GM12801 (cell line): Measurements from ENCODE around the gene UPP1.

Experiments used
- TF ChIP-seq, protein P1 (sequence below): IDR thresholded peaks from one replicate; pipeline ENCODE4 v1.5.1; 2011; ENCODE audit warnings: control low read depth; ENCODE audit not compliant: insufficient read length; ENCODE audit errors: extremely low read depth

UPP1 gene

DNA sequence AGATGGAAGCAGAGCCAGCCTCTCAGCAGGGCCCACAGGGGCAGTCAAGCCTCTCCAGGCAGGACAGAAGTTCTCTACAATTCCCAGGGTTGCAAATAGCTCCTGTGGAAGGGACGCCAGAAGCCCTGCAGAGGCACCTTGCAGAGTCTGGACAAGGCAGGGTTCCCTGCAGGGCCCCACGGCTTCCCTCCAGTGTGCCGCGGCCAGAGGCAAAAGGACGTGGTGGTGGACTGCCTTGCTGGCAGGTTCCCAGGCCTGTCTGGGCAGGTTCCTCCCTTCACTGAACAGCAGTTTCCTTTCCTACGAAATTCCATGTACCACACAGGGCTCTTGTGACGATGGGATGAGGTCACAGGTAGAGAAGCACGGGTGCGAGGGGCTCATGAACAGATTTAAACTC, 25.1 kb downstream of the UPP1 start:
- TF ChIP-seq, protein P1, sequence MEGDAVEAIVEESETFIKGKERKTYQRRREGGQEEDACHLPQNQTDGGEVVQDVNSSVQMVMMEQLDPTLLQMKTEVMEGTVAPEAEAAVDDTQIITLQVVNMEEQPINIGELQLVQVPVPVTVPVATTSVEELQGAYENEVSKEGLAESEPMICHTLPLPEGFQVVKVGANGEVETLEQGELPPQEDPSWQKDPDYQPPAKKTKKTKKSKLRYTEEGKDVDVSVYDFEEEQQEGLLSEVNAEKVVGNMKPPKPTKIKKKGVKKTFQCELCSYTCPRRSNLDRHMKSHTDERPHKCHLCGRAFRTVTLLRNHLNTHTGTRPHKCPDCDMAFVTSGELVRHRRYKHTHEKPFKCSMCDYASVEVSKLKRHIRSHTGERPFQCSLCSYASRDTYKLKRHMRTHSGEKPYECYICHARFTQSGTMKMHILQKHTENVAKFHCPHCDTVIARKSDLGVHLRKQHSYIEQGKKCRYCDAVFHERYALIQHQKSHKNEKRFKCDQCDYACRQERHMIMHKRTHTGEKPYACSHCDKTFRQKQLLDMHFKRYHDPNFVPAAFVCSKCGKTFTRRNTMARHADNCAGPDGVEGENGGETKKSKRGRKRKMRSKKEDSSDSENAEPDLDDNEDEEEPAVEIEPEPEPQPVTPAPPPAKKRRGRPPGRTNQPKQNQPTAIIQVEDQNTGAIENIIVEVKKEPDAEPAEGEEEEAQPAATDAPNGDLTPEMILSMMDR, result no peak

DNA sequence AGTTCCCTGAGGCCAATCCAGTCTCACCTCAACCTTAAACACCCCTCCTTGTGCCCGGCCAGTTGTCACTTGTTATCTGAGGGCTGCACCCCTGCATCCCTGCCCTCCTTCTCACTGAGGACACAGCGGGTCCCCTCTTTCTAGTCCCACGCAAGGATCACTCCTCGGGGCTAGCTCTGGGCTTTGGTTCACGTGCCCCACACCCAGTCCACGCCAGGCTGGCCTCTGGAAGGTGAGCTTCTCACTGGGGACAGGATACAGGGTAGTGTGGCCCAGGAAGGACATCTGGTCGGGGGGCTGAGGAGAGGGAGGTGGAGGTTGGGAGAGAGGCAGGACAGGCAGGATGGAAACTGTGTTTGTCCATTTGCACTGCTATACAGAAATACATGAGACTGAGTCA, 25.5 kb downstream of the UPP1 start:
- TF ChIP-seq, protein P1, result no peak

DNA sequence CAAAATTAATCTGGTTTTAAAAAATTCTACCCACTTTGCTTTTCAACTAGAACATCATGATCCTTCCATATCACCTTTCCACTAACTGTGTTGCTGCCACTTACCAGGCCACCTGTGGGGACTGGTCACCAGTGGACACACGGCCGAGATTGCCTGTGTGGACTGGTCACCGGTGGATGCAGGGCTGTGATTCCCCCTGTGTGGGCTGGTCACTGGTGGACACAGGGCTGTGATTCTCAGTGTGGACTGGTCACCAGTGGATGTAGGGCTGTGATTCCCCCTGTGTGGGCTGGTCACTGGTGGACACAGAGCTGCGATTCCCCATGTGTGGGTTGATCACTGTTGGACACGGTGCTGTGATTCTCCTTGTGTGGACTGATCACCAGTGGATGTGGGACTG, 27.0 kb downstream of the UPP1 start:
- TF ChIP-seq, protein P1, result no peak

DNA sequence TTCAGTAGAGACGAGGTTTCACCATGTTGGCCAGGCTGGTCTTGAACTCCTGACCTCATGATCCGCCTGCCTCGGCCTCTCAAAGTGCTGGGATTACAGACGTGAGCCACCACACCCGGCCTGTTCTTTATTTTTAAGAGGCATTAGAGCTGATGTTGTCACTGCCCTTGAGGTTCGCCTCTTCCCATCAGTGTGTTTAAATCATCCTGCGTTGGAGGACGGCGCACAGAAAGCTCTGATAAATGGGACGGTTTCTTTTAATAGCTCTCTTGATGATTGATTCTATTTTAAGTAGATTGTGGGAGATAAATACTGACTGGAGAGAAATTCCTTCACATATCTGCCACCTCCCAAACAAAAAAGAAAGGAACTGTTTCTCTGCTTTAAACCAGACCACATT, 29.0 kb downstream of the UPP1 start:
- TF ChIP-seq, protein P1, result no peak

DNA sequence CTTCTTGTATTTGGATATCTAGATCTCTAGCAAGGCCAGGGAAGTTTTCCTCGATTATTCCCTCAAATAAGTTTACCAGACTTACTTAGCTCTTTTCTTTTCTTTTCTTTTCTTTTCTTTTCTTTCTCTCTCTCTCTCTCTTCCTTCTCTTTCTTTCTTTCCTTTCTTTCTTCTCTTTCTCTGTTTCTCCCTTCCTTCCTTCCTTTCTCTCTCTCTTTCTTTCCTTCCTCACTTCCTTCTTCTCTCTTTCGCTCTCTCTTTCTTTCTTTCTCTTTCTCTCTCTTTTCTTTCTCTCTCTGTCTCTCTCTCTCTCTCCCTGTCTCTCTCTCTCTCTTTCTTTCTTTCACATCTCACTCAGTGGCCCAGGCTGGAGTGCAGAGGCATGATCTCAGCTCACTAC, 37.0 kb downstream of the UPP1 start:
- TF ChIP-seq, protein P1, result no peak

DNA sequence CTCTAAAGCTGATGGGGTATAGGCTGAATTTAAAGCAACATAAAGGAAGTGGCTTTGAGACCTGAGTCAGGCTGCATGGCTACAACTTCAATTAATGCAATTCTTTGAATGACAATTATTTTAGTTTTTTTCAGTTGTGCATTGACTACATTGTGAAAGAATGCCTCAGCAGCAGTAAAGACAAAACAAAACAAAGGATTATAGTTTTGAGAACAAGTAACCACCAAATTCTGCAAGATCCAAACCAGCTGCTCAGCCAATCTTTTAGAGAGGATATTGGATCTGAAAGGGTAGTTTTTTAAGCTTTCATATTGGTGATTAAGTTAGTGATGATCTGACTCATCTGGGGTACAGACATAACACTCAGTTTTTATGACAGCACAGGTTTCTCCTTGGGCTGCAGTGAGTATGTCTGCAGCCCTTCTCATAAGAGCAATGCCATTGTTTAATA, 41.6 kb downstream of the UPP1 start:
- TF ChIP-seq, protein P1, result no peak

DNA sequence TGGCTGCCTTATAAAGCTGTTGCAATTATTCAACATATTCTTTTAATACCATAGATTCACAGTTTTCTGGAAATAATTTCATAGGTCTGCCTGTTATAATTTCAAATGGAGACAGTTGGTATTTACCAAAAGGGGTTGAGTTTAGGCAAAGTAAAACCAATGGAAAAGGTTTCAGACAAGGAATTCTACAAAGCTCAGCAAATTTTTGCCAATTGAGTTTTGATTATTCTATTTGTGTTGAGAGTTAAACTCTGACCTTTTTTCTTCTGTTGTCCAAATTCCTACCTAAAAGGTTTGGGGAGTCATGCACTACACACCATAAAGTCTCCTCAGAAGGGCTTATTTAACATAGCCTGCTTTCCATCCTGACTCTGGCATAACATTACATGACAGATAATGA, 43.7 kb downstream of the UPP1 start:
- TF ChIP-seq, protein P1, result no peak

DNA sequence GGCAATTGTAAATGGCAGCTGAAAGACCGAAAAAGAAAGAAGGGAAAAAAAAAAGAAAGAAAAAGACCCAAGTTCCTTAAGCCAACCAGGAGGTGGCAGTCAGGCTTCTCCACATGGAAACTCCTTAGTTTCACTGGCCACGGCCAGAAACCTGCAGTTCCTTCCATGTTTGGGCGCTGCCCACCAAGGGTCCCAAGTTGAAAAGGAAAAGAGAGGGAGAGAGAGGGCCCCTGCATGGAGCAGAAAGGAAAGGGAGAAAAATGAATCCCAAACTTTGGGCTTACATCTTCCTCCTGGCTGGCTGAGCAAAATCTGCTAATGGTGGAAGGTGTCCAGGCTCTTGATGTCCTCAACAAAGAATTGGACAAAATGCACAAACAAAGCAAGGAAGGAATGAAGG, 50.4 kb downstream of the UPP1 start:
- TF ChIP-seq, protein P1, result no peak
